A549 (cell line): ENCODE data around the gene DOCK1. TPM values are rescaled to one million over a fixed set of nuclear protein-coding genes. Genes with fewer than 3 reads are reported as not detected.

Experiments used
- ATAC-seq, 2 experiments: fragments of 200-7000 bp in 1 of 2; fragments of >200 bp in 1 of 2; cut with Nextera tagmentation in 1 of 2; cut with Tn5 transposase in 1 of 2; 3 replicates each; pipeline versions ENCODE4 v1.8.0 to v1.9.1; 2018 to 2020; ENCODE audit warnings: mild to moderate bottlenecking in 1 of 2, moderate library complexity in 1 of 2
- CTCF ChIA-PET: fragments of 300-600 bp; sonication (Branson Sonifier 250); formaldehyde crosslinking; extraction: SDS; loops from one replicate; lab custom pipeline; 2021; ENCODE audit warnings: antibody characterized with exemption, inconsistent platforms; lab: Yijun Ruan, JAX
- POLR2A ChIA-PET: fragments of 350-600 bp; formaldehyde crosslinking; extraction: SDS; loops from one replicate; lab custom pipeline; 2021; ENCODE audit warnings: antibody characterized with exemption, inconsistent platforms; lab: Yijun Ruan, JAX
- DNase-seq, 2 experiments: peaks; one replicate each; pipeline versions ENCODE4 v3.0.0 to v3.0.0-alpha.2; 2011 to 2016; ENCODE audit warnings: low read depth in 1 of 2, low spot score in 1 of 2
- FAIRE-seq: peaks from 2 replicates; lab custom pipeline; 2011; peaks lifted over from hg19 to GRCh38; lab: Jason Lieb, UNC
- H3K27ac ChIP-seq, 2 experiments: fragments of >200 bp; sonication (Bioruptor Twin); formaldehyde crosslinking; 3 replicates each; pipeline ENCODE4 v1.5.1; 2016 to 2017
- H3K4me1 ChIP-seq: fragments of >200 bp; sonication (Bioruptor Twin); formaldehyde crosslinking; 3 replicates; pipeline ENCODE4 v1.6.1; 2016
- H3K4me2 ChIP-seq: fragments of >200 bp; sonication (Bioruptor Twin); formaldehyde crosslinking; 3 replicates; pipeline ENCODE4 v1.6.1; 2016
- H3K4me3 ChIP-seq: fragments of >200 bp; sonication (Bioruptor Twin); formaldehyde crosslinking; 3 replicates; pipeline ENCODE4 v1.5.1; 2016
- H3K9me3 ChIP-seq: fragments of >200 bp; sonication (Bioruptor Twin); formaldehyde crosslinking; 3 replicates; pipeline ENCODE4 v1.6.1; 2016
- ATOH8 ChIP-seq: fragments of 250-450 bp; sonication (Bioruptor Pico); IDR thresholded peaks from 2 replicates; pipeline ENCODE4 v1.5.0; 2020; ENCODE audit warnings: low read depth, mild to moderate bottlenecking, moderate library complexity
- CBX8 ChIP-seq: fragments of 200-600 bp; sonication (generic); IDR thresholded peaks from 2 replicates; pipeline ENCODE4 v1.6.1; 2016
- CHD2 ChIP-seq: fragments of 150-350 bp; IDR thresholded peaks from 2 replicates; pipeline ENCODE4 v1.6.1; 2014; ENCODE audit warnings: low read length; ENCODE audit not compliant: partially characterized antibody
- CHD4 ChIP-seq: fragments of 200-600 bp; sonication (generic); IDR thresholded peaks from 2 replicates; pipeline ENCODE4 v1.6.1; 2016; ENCODE audit warnings: antibody characterized with exemption, mild to moderate bottlenecking, borderline replicate concordance
- E2F6 ChIP-seq: IDR thresholded peaks from 2 replicates; pipeline ENCODE4 v1.6.1; 2012; ENCODE audit warnings: low read depth, borderline replicate concordance
- EHF ChIP-seq: fragments of 250-450 bp; sonication (Bioruptor Pico); IDR thresholded peaks from 2 replicates; pipeline ENCODE4 v1.5.0; 2020; ENCODE audit warnings: mild to moderate bottlenecking
- EHMT2 ChIP-seq: fragments of 200-600 bp; sonication (generic); IDR thresholded peaks from 2 replicates; pipeline ENCODE4 v1.6.1; 2016; ENCODE audit warnings: antibody characterized with exemption, low read depth, mild to moderate bottlenecking, moderate library complexity
- ELK1 ChIP-seq: fragments of 150-350 bp; IDR thresholded peaks from 2 replicates; pipeline ENCODE4 v1.6.1; 2014; ENCODE audit warnings: low read depth, mild to moderate bottlenecking, low read length
- FOSB ChIP-seq: fragments of 250-450 bp; sonication (Bioruptor Pico); IDR thresholded peaks from 2 replicates; pipeline ENCODE4 v1.5.0; 2020; ENCODE audit warnings: mild to moderate bottlenecking, moderate library complexity
- KDM5A ChIP-seq: fragments of 200-600 bp; sonication (generic); IDR thresholded peaks from 2 replicates; pipeline ENCODE4 v1.6.1; 2016; ENCODE audit warnings: antibody characterized with exemption, mild to moderate bottlenecking
- MYC ChIP-seq: IDR thresholded peaks from 2 replicates; pipeline ENCODE4 v1.6.1; 2012; ENCODE audit warnings: mild to moderate bottlenecking, inconsistent platforms, low read length, improper control_type of control experiment, borderline replicate concordance
- NR3C1 ChIP-seq: fragments of >200 bp; sonication (Bioruptor Twin); formaldehyde crosslinking; IDR thresholded peaks from 3 replicates; pipeline ENCODE4 v1.6.1; 2017
- POLR2A ChIP-seq: IDR thresholded peaks from 2 replicates; pipeline ENCODE4 v1.6.1; 2012; ENCODE audit warnings: mild to moderate bottlenecking, low read length
- RAD21 ChIP-seq, 2 experiments: fragments of >200 bp in 1 of 2; sonication (Bioruptor Twin) in 1 of 2; formaldehyde crosslinking in 1 of 2; IDR thresholded peaks in 1 of 2; conservative IDR thresholded peaks in 1 of 2; 2 replicates in 1 of 2; 3 replicates in 1 of 2; pipeline ENCODE4 v1.6.1; 2012 to 2018; ENCODE audit warnings: inconsistent platforms in 1 of 2
- RARB ChIP-seq: fragments of 250-450 bp; sonication (Bioruptor Pico); IDR thresholded peaks from 2 replicates; pipeline ENCODE4 v1.8.0; 2021; ENCODE audit warnings: mild to moderate bottlenecking, moderate library complexity
- REST ChIP-seq: fragments of 200-600 bp; sonication (generic); IDR thresholded peaks from 2 replicates; pipeline ENCODE4 v1.6.1; 2016; ENCODE audit warnings: antibody characterized with exemption, mild to moderate bottlenecking, moderate library complexity
- RFX5 ChIP-seq: fragments of 450-650 bp; IDR thresholded peaks from 2 replicates; pipeline ENCODE4 v1.7.1; 2014; ENCODE audit warnings: antibody characterized with exemption, mild to moderate bottlenecking, moderate library complexity
- SMC3 ChIP-seq: fragments of >200 bp; sonication (Bioruptor Twin); formaldehyde crosslinking; IDR thresholded peaks from 3 replicates; pipeline ENCODE4 v1.6.1; 2018; ENCODE audit warnings: inconsistent platforms
- SREBF2 ChIP-seq: fragments of 450-650 bp; IDR thresholded peaks from 2 replicates; pipeline ENCODE4 v1.6.1; 2014; ENCODE audit warnings: mild to moderate bottlenecking, moderate library complexity
- TFCP2L1 ChIP-seq: fragments of 250-450 bp; sonication (Bioruptor Pico); IDR thresholded peaks from 2 replicates; pipeline ENCODE4 v1.5.0; 2021; ENCODE audit warnings: mild to moderate bottlenecking
- TP53 ChIP-seq: fragments of 250-450 bp; sonication (Bioruptor Pico); IDR thresholded peaks from 2 replicates; pipeline ENCODE4 v1.5.0; 2021; ENCODE audit warnings: mild to moderate bottlenecking, moderate library complexity
- ZC3H11A ChIP-seq: fragments of 450-650 bp; IDR thresholded peaks from 2 replicates; pipeline ENCODE4 v1.6.1; 2014; ENCODE audit warnings: antibody characterized with exemption, mild to moderate bottlenecking
- WGBS: methylation state at CpG from one replicate; pipeline ENCODE4 v1.1.6; 2017; ENCODE audit errors: missing lambda C conversion rate; 5-methylcytosine and 5-hydroxymethylcytosine counted together
- polyA plus RNA-seq, 4 experiments: library from polyadenylated mRNA; depleted of rRNA in 3 of 4; stranded (reverse); fragments of >200 nt; fragmentation: RNase III in 1 of 4; extraction: RNeasy Plus Mini Kit Qiagen cat#74134 plus additional on column Dnase treatment in 1 of 4; gene quantifications; 2 replicates in 3 of 4; 3 replicates in 1 of 4; pipeline ENCODE4 v1.2.3, GENCODE V29; 2011 to 2017
- TF ChIP-seq, protein P1 (sequence below): IDR thresholded peaks from 2 replicates; pipeline ENCODE4 v1.6.1; 2012

Gene DOCK1
- polyA plus RNA-seq, 2 of the 4 experiments (the other 2 are of a cell fraction) = 22.6 to 28.2 TPM

DNA sequence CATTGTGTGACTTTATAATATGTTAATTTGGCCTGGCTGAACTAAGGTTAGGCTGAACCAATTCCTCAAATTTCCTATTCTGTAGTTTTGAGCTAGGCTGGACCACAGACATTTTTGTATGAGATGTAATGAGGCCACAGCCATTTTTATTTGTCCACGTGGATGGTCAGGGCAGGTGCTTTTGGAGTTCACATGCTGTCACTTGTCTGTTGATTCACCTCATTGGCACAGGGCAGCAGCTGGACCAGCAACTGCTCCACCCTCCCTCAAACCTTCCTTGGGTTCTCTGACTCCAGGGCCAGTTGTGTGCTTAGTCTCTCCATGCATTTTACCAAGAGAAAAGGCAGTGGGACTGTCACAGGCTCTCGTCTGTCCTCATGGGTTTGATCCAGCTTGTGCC lies 567.7 kb downstream of the DOCK1 start (continued):
- TF ChIP-seq CHD2 (no peak), TP53 (CRISPR knock-in tag) (no peak), RFX5 (no peak), SMC3 (no peak), EHF (no peak)

- H3K4me1 ChIP-seq = no peaks in the 10 kb centered on the region
- DNase-seq (no peak), FAIRE-seq (no peak), ATAC-seq (no peak)
- no peak overlapping the region for H3K4me3 ChIP-seq
- 25% methylated on average over 2 of the region's 2 CpGs for WGBS
- H3K4me2 ChIP-seq = no peak overlapping the region
- CTCF ChIA-PET = no interaction called here
- POLR2A ChIA-PET = no interaction called here
- H3K9me3 ChIP-seq = no peaks in the 10 kb centered on the region
- H3K27ac ChIP-seq = no peak overlapping the region
- TF ChIP-seq SREBF2 = no peak
- no peak for TF ChIP-seq MYC
- TF ChIP-seq E2F6 = no peak
- no peak for TF ChIP-seq CHD2
- TF ChIP-seq ELK1 = no peak
- no peak for TF ChIP-seq FOSB
- TF ChIP-seq ZC3H11A = no peak
- no peak for TF ChIP-seq EHMT2
- TF ChIP-seq RAD21 (conservative IDR thresholded peaks at IDR 0.05 in 1 of 2, IDR thresholded peaks at IDR 0.05 in 1 of 2) = no peak
- no peak for TF ChIP-seq TFCP2L1 (CRISPR knock-in tag)
- no peak for TF ChIP-seq ATOH8 (CRISPR knock-in tag)
- no peak for TF ChIP-seq NR3C1
- no peak for TF ChIP-seq REST
- no peak for TF ChIP-seq CHD4
- TF ChIP-seq, protein P1, sequence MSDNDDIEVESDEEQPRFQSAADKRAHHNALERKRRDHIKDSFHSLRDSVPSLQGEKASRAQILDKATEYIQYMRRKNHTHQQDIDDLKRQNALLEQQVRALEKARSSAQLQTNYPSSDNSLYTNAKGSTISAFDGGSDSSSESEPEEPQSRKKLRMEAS = no peak
- no peak for TF ChIP-seq KDM5A
- no peak for TF ChIP-seq RARB
- no peak for TF ChIP-seq CBX8
- no peak for TF ChIP-seq POLR2A
Observed at GRCh38 chr10:127474501-127474900, 569.3 kb downstream of the DOCK1 start.
